Breast epithelium (tissue), 4 donors: ENCODE measurements around the gene NR2E3. TPM values are rescaled to one million over a fixed set of nuclear protein-coding genes. Genes with fewer than 3 reads are reported as not detected.

Experiments
- DNase-seq, 2 donors: peaks; one replicate each; pipeline ENCODE4 v3.0.0-alpha.2; 2019; ENCODE audit warnings: low spot score in 2 of 2
- H3K27ac ChIP-seq, 2 donors: fragments of 200-600 bp; sonication (generic) in 1 of 2; one replicate each; pipeline ENCODE4 v1.5.1; 2016 to 2019; ENCODE audit warnings: mild to moderate bottlenecking in 1 of 2
- H3K27me3 ChIP-seq, 2 donors: fragments of 200-600 bp; sonication (generic) in 1 of 2; one replicate each; pipeline versions ENCODE4 v1.5.1 to v1.6.0; 2017 to 2019; ENCODE audit warnings: control low read depth in 1 of 2, mild to moderate bottlenecking in 1 of 2
- H3K36me3 ChIP-seq: fragments of 200-600 bp; one replicate; pipeline ENCODE4 v1.5.1; 2019
- H3K4me1 ChIP-seq, 2 donors: fragments of 200-600 bp; sonication (generic); one replicate each; pipeline ENCODE4 v1.5.1; 2016 to 2019; ENCODE audit warnings: control low read depth in 1 of 2
- H3K4me3 ChIP-seq, 3 donors: fragments of 200-600 bp; sonication (generic); 1 replicate in 2 of 3; 2 replicates in 1 of 3; pipeline ENCODE4 v1.5.1; 2016 to 2019; ENCODE audit warnings: mild to moderate bottlenecking in 3 of 3, moderate library complexity in 2 of 3
- H3K9me3 ChIP-seq, 2 donors: fragments of 200-600 bp; sonication (generic) in 1 of 2; one replicate each; pipeline ENCODE4 v1.5.1; 2016 to 2019; ENCODE audit warnings: control low read depth in 1 of 2
- CTCF ChIP-seq, 3 donors: fragments of 450-650 bp; IDR thresholded peaks; one replicate each; pipeline ENCODE4 v1.5.1; 2016 to 2017; ENCODE audit warnings: antibody characterized with exemption in 3 of 3, mild to moderate bottlenecking in 3 of 3, moderate library complexity in 3 of 3
- POLR2A ChIP-seq: fragments of 450-650 bp; IDR thresholded peaks from one replicate; pipeline ENCODE4 v1.6.1; 2016; ENCODE audit warnings: antibody characterized with exemption, mild to moderate bottlenecking, moderate library complexity
- POLR2AphosphoS5 ChIP-seq, 3 donors: sonication (generic); formaldehyde crosslinking; IDR thresholded peaks; one replicate each; pipeline ENCODE4 v1.6.1; 2017; ENCODE audit warnings: antibody characterized with exemption in 3 of 3
- intact Hi-C: fragments of 100-400 bp; cut with DNase I; formaldehyde crosslinking; loops from one replicate; pipeline ENCODE4 v1.15.1; 2023; ENCODE audit warnings: low total_unique reads
- total RNA-seq, 3 donors: library from RNA; depleted of rRNA; stranded (reverse); fragments of >200 nt; gene quantifications; one replicate each; pipeline ENCODE4 v1.1.0, GENCODE V29; 2016

Gene NR2E3
- total RNA-seq, 3 donors from 2014 or later: 1.6 to 2.9 TPM; not detected in 1

DNA sequence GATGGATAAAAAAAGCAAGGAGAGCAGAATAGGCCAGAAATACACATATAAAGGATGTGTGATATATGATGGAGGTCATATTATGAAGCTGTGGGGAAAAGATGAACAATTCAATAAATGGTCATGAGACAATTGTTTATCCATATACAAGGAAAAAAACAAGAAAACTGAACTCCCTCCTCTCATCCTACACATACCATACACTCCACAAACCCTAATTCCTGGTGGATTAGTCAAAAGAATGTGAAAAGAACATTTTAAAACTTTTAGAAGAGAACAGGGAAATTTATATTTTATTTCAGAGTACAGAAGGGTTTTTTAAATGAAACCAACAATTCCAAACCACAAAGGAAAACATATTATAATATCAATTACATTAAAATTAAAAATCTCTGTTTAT is 34.5 kb upstream of the NR2E3 start:
- H3K4me3 ChIP-seq: no peak overlapping the region
- H3K9me3 ChIP-seq: no peaks in the 10 kb centered on the region
- no peak overlapping the region for H3K27ac ChIP-seq
- no peaks in the 10 kb centered on the region for H3K4me1 ChIP-seq
- H3K36me3 ChIP-seq: no peaks in the 10 kb centered on the region
- intact Hi-C loops: no loop called here
- DNase-seq: no peak
- no peak for TF ChIP-seq POLR2AphosphoS5 (IDR thresholded peaks at IDR 0.05)
- TF ChIP-seq POLR2A: no peak
- no peak for TF ChIP-seq CTCF (IDR thresholded peaks at IDR 0.05)
- H3K27me3 ChIP-seq: no peaks in the 10 kb centered on the region

GRCh38 chr15:71776304-71776703 is 34.0 kb upstream of the NR2E3 start:
- intact Hi-C loops: no loop called here
- Histone ChIP-seq H3K27ac (no peak overlapping the region), H3K4me3 (no peak overlapping the region), H3K27me3 (no peaks in the 10 kb centered on the region), H3K4me1 (no peaks in the 10 kb centered on the region), H3K36me3 (no peaks in the 10 kb centered on the region), H3K9me3 (no peaks in the 10 kb centered on the region)
- no peak for TF ChIP-seq POLR2A
- TF ChIP-seq CTCF (IDR thresholded peaks at IDR 0.05): no peak
- TF ChIP-seq POLR2AphosphoS5 (IDR thresholded peaks at IDR 0.05): no peak
- DNase-seq: no peak

GRCh38 chr15:71777216-71777943 is 33.0 kb upstream of the NR2E3 start:
- no peak overlapping the region for H3K27ac ChIP-seq
- DNase-seq: no peak
- no peak for TF ChIP-seq CTCF (IDR thresholded peaks at IDR 0.05)
- TF ChIP-seq POLR2AphosphoS5 (IDR thresholded peaks at IDR 0.05): no peak
- no peak for TF ChIP-seq POLR2A
- H3K4me3 ChIP-seq: no peak overlapping the region
- no peaks in the 10 kb centered on the region for H3K27me3 ChIP-seq
- no peaks in the 10 kb centered on the region for H3K4me1 ChIP-seq
- intact Hi-C loops: no loop called here
- H3K9me3 ChIP-seq: no peaks in the 10 kb centered on the region
- no peaks in the 10 kb centered on the region for H3K36me3 ChIP-seq

DNA sequence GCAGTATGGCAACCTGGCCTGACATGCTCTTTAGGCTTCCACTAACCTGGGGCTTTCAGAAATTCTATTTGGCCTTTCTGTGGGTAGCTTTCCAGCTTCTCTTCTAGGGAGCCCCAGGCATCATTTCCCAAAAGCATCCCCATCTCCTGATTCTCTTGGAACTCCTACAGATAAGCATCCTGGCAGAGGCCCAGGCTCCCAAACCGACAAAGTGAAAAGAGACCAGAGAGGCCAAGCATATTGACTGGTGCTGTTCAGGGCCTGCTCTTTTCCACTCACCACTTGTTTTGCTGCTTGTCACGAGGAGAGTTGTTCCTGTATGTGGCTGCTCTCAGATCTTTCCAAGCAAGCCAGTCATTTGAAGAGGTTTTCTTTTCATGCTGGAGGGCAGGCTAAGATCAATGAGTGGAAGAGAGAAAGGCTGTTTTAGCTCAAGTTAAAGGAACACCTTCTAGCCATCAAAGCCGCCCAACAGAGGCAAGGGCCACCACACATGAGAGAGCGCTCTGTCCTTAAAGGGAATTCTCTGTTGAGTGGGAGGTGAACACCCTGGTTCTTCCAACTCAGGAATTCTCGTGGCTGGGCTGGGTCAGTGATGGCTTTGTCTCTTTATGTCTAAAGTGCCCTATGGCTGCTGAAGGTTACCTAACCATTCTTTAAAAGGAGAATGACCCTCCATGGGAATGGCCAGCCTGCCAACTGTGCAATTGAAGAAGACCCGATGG is 31.1 kb upstream of the NR2E3 start:
- peak overlapping the region in 1 of 2 donors; percentile 7 for H3K27ac ChIP-seq

More for the DNA sequence above, 31.1 kb upstream of the NR2E3 start:
- Histone ChIP-seq H3K4me3 (no peak overlapping the region), H3K27me3 (no peaks in the 10 kb centered on the region), H3K4me1 (no peaks in the 10 kb centered on the region), H3K36me3 (no peaks in the 10 kb centered on the region), H3K9me3 (no peaks in the 10 kb centered on the region)
- intact Hi-C loops: no loop called here
- no peak for DNase-seq
- TF ChIP-seq POLR2AphosphoS5 (IDR thresholded peaks at IDR 0.05) (no peak), POLR2A (no peak), CTCF (IDR thresholded peaks at IDR 0.05) (no peak)
